AG04450 (cell line): ENCODE data around the gene FOLR1. TPM values are rescaled to one million over a fixed set of nuclear protein-coding genes. Genes with fewer than 3 reads are reported as not detected.
"Not testable (repeated sequence)": the region's sequence is repeated elsewhere in the genome, so short reads cannot be mapped to it uniquely, and the experiment has no call there.

ENCODE experiments used
- CTCF ChIA-PET: fragments of 300-600, 350-600 bp; formaldehyde crosslinking; extraction: SDS; loops from one replicate; lab custom pipeline; 2022; ENCODE audit warnings: antibody characterized with exemption, inconsistent platforms; lab: Charles Lee
- POLR2A ChIA-PET: fragments of 350-600 bp; formaldehyde crosslinking; extraction: SDS; loops from one replicate; lab custom pipeline; 2021; ENCODE audit warnings: antibody characterized with exemption, inconsistent platforms; lab: Yijun Ruan, JAX
- DNase-seq: peaks from one replicate; pipeline ENCODE4 v3.0.0-alpha.2; 2011; ENCODE audit warnings: low read depth, low spot score
- H3K27ac ChIP-seq: one replicate; pipeline ENCODE4 v1.5.1; 2012; ENCODE audit warnings: low read depth, low read length, control low read depth
- H3K27me3 ChIP-seq: one replicate; pipeline ENCODE4 v1.6.0; 2012; ENCODE audit warnings: low read length; ENCODE audit not compliant: control insufficient read depth, insufficient read depth
- H3K4me3 ChIP-seq: 2 replicates; pipeline ENCODE4 v1.5.1; 2011; ENCODE audit warnings: mild to moderate bottlenecking, low read depth, low read length, control low read depth
- H3K9me3 ChIP-seq: 2 replicates; pipeline ENCODE4 v1.5.1; 2012; ENCODE audit warnings: low read length; ENCODE audit not compliant: control insufficient read depth, insufficient read depth
- CTCF ChIP-seq: IDR thresholded peaks from 2 replicates; pipeline ENCODE4 v1.5.1; 2011; ENCODE audit warnings: low read depth, low read length, control low read depth, inconsistent platforms
- polyA plus RNA-seq: library from polyadenylated mRNA; depleted of rRNA; stranded (reverse); fragments of >200 nt; gene quantifications from 2 replicates; pipeline ENCODE4 v1.2.3, GENCODE V29; 2011

FOLR1 gene
- polyA plus RNA-seq, 1 experiment: 0.19 TPM

- POLR2A ChIA-PET: no interaction called here
- Histone ChIP-seq H3K27ac (no peak overlapping the region), H3K9me3 (no peaks in the 10 kb centered on the region), H3K4me3 (no peak overlapping the region), H3K27me3 (peaks cover 6% of the 10 kb centered on the region)
- CTCF ChIA-PET: no interaction called here
- no peak for DNase-seq
- TF ChIP-seq CTCF: no peak
Measured at GRCh38 chr11:72203163-72203562, 11.2 kb downstream of the FOLR1 start.

GRCh38 chr11:72204886-72205285, 12.9 kb downstream of the FOLR1 start:
- POLR2A ChIA-PET: no interaction called here
- Histone ChIP-seq H3K4me3 (no peak overlapping the region), H3K27ac (no peak overlapping the region), H3K9me3 (no peaks in the 10 kb centered on the region), H3K27me3 (peaks cover 14% of the 10 kb centered on the region)
- no peak for TF ChIP-seq CTCF
- CTCF ChIA-PET: interaction anchor here (0.9 to 3.8 kb wide), 4 partner anchors 18 to 228 kb away, joined by 3 to 14 read pairs (median 4); no protein-coding TSS in a partner anchor
- DNase-seq: no peak

DNA sequence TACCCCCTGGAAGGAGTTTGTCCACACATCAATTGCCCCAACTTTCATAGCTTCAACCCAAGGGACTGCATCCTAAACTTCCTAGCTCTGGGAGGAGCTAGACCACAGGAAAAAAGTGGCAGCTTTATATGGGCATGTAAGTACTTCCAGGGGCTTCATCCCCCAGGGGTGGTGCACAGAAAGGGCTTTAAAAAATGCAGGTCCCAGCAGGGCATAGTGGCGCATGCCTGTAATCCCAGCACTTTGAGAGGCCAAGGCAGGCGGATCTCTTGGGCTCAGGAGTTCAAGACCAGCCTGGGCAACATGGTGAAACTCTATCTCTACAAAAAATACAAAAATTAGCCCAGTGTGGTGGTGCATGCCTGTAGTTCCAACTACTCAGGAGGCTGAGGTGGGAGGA, 14.9 kb downstream of the FOLR1 start:
- H3K27me3 ChIP-seq: peaks cover 16% of the 10 kb centered on the region
- H3K4me3 ChIP-seq, H3K27ac ChIP-seq, DNase-seq, POLR2A ChIA-PET, H3K9me3 ChIP-seq: not testable (repeated sequence)
- CTCF ChIA-PET: interaction anchor here (0.6 to 3.8 kb wide), 3 partner anchors 23 to 276 kb away, joined by 3 to 14 read pairs (median 11); no protein-coding TSS in a partner anchor

GRCh38 chr11:72208281-72208680, 16.3 kb downstream of the FOLR1 start:
- Histone ChIP-seq H3K27me3 (peaks cover 19% of the 10 kb centered on the region), H3K9me3 (no peaks in the 10 kb centered on the region), H3K4me3 (no peak overlapping the region), H3K27ac (no peak overlapping the region)
- DNase-seq: no peak
- ChIA-PET POLR2A (no interaction called here), CTCF (interaction anchor here (3.8 kb wide), 1 partner anchor 25 kb away, joined by 14 read pairs; no protein-coding TSS in a partner anchor)
- no peak for TF ChIP-seq CTCF

DNA sequence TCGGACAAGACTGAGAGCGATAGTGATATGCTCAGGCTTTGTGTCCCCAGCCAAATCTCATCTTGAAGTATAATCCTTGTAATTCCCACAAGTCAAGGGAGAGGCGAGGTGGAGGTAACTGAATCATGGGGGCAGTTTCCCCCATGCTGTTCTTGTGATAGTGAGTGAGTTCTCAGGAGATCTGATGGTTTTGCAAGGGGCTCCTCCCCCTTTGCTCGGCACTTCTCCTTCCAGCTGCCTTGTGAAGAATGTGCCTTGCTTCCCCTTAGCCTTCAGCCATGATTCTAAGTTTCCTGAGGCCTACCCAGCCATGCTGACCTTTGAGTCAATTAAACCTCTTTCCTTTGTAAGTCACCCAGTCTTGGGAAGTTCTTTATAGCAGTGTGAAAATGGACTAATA, 17.2 kb downstream of the FOLR1 start:
- ChIA-PET CTCF (no interaction called here), POLR2A (no interaction called here)
- no peak overlapping the region for H3K4me3 ChIP-seq
- no peak for TF ChIP-seq CTCF
- H3K27ac ChIP-seq: no peak overlapping the region
- H3K27me3 ChIP-seq: peaks cover 19% of the 10 kb centered on the region
- no peak for DNase-seq
- no peaks in the 10 kb centered on the region for H3K9me3 ChIP-seq

DNA sequence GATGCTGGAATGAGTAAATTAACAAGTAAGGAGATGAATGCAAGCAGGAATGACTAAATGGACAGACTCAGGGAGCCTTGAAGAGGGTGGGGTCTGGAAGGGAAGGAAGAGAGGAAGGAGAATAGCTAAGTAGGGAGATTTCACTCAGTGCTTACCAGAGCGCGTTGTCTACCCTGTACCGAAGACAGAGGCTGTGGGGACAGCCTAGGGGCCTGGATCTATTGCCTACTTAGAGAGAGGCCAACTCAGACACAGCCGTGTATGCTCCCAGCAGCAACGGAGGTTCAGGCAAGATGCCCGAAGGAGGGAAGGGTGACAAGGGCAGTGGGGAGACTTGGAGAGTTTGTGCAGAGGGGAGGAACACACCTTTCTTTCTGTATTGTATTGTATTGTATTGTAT, 24.7 kb downstream of the FOLR1 start, which contains the start of gene FOLR2:
Gene FOLR2 (plus strand): TSS at position 157 of the 400 bp plus-strand sequence. CDS start 1,791 bp downstream, outside the sequence.
- CTCF ChIA-PET: interaction anchor here (2.8 kb wide), 1 partner anchor 33 kb away, joined by 9 read pairs; no protein-coding TSS in a partner anchor
- Histone ChIP-seq H3K9me3 (no peaks in the 10 kb centered on the region), H3K27me3 (peaks cover 30% of the 10 kb centered on the region), H3K4me3 (no peak within 1 kb of the TSS), H3K27ac (no peak within 1 kb of the TSS)
- DNase-seq: no peak
- TF ChIP-seq CTCF: no peak
- POLR2A ChIA-PET: no interaction called here
